Loucy (cell line): ENCODE results near the gene OVOL2.

Experiments
- EZH2phosphoT487 ChIP-seq: fragments of 200-600 bp; IDR thresholded peaks from 2 replicates; pipeline ENCODE4 v1.6.1; 2018; ENCODE audit warnings: antibody characterized with exemption, mild to moderate bottlenecking, moderate library complexity, borderline replicate concordance
- TF ChIP-seq, protein P1 (sequence below): fragments of 200-600 bp; sonication (generic); conservative IDR thresholded peaks from 2 replicates; pipeline ENCODE4 v1.5.1; 2014; ENCODE audit warnings: mild to moderate bottlenecking, antibody characterized with exemption, low read length

DNA sequence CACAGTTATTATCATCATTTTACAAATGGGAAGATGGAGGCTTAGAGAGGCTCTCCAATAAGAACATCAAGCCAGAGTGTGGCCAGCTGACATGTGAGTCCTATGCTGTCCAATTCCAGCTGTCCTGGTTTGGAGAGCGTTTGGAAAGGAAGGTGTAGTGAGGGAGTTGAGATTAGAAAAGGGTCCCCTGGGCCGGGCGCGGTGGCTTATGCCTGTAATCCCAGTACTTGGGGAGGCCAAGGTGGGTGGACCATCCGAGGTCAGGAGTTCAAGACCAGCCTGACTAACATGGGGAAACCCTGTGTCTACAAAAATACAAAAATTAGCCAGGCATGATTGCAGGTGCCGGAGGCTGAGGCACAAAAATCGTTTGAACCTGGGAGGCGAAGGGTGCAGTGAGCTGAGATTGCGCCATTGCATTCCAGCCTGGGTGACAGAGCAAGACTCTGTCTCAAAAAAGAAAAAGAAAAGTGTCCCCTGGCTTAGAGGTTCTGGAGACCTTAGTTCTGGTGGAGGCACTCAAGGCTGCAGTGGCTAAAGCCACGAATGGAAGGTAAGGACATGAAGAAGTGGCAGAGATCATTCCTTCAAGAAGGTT, 22.1 kb upstream of the OVOL2 start:
- TF ChIP-seq, protein P1, sequence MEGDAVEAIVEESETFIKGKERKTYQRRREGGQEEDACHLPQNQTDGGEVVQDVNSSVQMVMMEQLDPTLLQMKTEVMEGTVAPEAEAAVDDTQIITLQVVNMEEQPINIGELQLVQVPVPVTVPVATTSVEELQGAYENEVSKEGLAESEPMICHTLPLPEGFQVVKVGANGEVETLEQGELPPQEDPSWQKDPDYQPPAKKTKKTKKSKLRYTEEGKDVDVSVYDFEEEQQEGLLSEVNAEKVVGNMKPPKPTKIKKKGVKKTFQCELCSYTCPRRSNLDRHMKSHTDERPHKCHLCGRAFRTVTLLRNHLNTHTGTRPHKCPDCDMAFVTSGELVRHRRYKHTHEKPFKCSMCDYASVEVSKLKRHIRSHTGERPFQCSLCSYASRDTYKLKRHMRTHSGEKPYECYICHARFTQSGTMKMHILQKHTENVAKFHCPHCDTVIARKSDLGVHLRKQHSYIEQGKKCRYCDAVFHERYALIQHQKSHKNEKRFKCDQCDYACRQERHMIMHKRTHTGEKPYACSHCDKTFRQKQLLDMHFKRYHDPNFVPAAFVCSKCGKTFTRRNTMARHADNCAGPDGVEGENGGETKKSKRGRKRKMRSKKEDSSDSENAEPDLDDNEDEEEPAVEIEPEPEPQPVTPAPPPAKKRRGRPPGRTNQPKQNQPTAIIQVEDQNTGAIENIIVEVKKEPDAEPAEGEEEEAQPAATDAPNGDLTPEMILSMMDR, result no peak
- TF ChIP-seq EZH2phosphoT487, result no peak
